HepG2 (cell line): ENCODE measurements around the gene SPARC.

Experiments
- CBX5 ChIP-seq: sonication (generic); formaldehyde crosslinking; IDR thresholded peaks from 2 replicates; pipeline ENCODE4 v1.4.0; 2020; ENCODE audit warnings: missing genetic modification reagents, borderline replicate concordance
- CTCF ChIP-seq: sonication (generic); formaldehyde crosslinking; IDR thresholded peaks from 2 replicates; pipeline ENCODE4 v1.5.0; 2020; ENCODE audit warnings: mild to moderate bottlenecking, missing genetic modification reagents, moderate library complexity
- ETS1 ChIP-seq: sonication (generic); formaldehyde crosslinking; IDR thresholded peaks from 2 replicates; pipeline ENCODE4 v1.4.0; 2020; ENCODE audit warnings: missing genetic modification reagents
- NONO ChIP-seq, 2 experiments: fragments of 450-650 bp in 1 of 2; sonication (generic) in 1 of 2; formaldehyde crosslinking in 1 of 2; IDR thresholded peaks in 1 of 2; conservative IDR thresholded peaks in 1 of 2; 2 replicates each; pipeline versions ENCODE4 v1.6.1 to v1.8.0; 2017 to 2022; ENCODE audit warnings: mild to moderate bottlenecking in 1 of 2, missing genetic modification reagents in 1 of 2, moderate library complexity in 1 of 2
- SRSF1 ChIP-seq: fragments of 200-400 bp; formaldehyde crosslinking; optimal IDR thresholded peaks from 2 replicates; pipeline ENCODE3; 2017; ENCODE audit warnings: mild to moderate bottlenecking, low read depth, low read length, moderate library complexity
- TCF12 ChIP-seq, 2 experiments: fragments of 450-650 bp in 1 of 2; sonication (generic) in 1 of 2; formaldehyde crosslinking in 1 of 2; IDR thresholded peaks; 2 replicates each; pipeline versions ENCODE4 v1.6.1 to v1.8.0; 2017 to 2022; ENCODE audit warnings: antibody characterized with exemption in 1 of 2, mild to moderate bottlenecking in 1 of 2, missing genetic modification reagents in 1 of 2, moderate library complexity in 1 of 2
- TEAD2 ChIP-seq: sonication (generic); formaldehyde crosslinking; IDR thresholded peaks from 2 replicates; pipeline ENCODE4 v1.9.0; 2021; ENCODE audit warnings: missing genetic modification reagents
- TOPORS ChIP-seq: sonication (generic); formaldehyde crosslinking; IDR thresholded peaks from 2 replicates; pipeline ENCODE4 v1.8.0; 2023; ENCODE audit warnings: mild to moderate bottlenecking, missing genetic modification reagents
- ZNF496 ChIP-seq: sonication (generic); formaldehyde crosslinking; IDR thresholded peaks from 2 replicates; pipeline ENCODE4 v1.8.1; 2023; ENCODE audit warnings: mild to moderate bottlenecking, moderate library complexity, missing genetic modification reagents; ENCODE audit not compliant: insufficient replicate concordance
- ZNF556 ChIP-seq: sonication (generic); formaldehyde crosslinking; IDR thresholded peaks from 2 replicates; pipeline ENCODE4 v1.4.0; 2020; ENCODE audit warnings: mild to moderate bottlenecking, missing genetic modification reagents, borderline replicate concordance
- ZNF567 ChIP-seq: sonication (generic); formaldehyde crosslinking; IDR thresholded peaks from 2 replicates; pipeline ENCODE4 v1.8.1; 2023; ENCODE audit warnings: mild to moderate bottlenecking, missing genetic modification reagents, borderline replicate concordance
- TF ChIP-seq, protein P1 (sequence below): sonication (generic); formaldehyde crosslinking; IDR thresholded peaks from 2 replicates; pipeline ENCODE4 v1.8.0; 2022; ENCODE audit warnings: missing genetic modification reagents, mild to moderate bottlenecking, borderline replicate concordance

- TF ChIP-seq ZNF567 (CRISPR knock-in tag), result no peak
- TF ChIP-seq CTCF (CRISPR knock-in tag), result no peak
- TF ChIP-seq TEAD2 (CRISPR knock-in tag), result no peak
- no peak for TF ChIP-seq NONO (IDR thresholded peaks at IDR 0.05)
- no peak for TF ChIP-seq NONO (CRISPR knock-in tag; conservative IDR thresholded peaks at IDR 0.05)
- TF ChIP-seq SRSF1, result no peak
- no peak for TF ChIP-seq CBX5 (CRISPR knock-in tag)
- no peak for TF ChIP-seq ETS1 (CRISPR knock-in tag)
- no peak for TF ChIP-seq ZNF496 (CRISPR knock-in tag)
- no peak for TF ChIP-seq ZNF556 (CRISPR knock-in tag)
- no peak for TF ChIP-seq TCF12 (IDR thresholded peaks at IDR 0.05)
- no peak for TF ChIP-seq TCF12 (CRISPR knock-in tag; IDR thresholded peaks at IDR 0.05)
- TF ChIP-seq, protein P1, sequence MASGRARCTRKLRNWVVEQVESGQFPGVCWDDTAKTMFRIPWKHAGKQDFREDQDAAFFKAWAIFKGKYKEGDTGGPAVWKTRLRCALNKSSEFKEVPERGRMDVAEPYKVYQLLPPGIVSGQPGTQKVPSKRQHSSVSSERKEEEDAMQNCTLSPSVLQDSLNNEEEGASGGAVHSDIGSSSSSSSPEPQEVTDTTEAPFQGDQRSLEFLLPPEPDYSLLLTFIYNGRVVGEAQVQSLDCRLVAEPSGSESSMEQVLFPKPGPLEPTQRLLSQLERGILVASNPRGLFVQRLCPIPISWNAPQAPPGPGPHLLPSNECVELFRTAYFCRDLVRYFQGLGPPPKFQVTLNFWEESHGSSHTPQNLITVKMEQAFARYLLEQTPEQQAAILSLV (CRISPR knock-in tag), result no peak
- no peak for TF ChIP-seq TOPORS (CRISPR knock-in tag)
Observed at GRCh38 chr5:151670083-151670686, 16.5 kb downstream of the SPARC start.
